ENCODE results near the gene TAS1R1.

The TAS1R1 gene

DNA sequence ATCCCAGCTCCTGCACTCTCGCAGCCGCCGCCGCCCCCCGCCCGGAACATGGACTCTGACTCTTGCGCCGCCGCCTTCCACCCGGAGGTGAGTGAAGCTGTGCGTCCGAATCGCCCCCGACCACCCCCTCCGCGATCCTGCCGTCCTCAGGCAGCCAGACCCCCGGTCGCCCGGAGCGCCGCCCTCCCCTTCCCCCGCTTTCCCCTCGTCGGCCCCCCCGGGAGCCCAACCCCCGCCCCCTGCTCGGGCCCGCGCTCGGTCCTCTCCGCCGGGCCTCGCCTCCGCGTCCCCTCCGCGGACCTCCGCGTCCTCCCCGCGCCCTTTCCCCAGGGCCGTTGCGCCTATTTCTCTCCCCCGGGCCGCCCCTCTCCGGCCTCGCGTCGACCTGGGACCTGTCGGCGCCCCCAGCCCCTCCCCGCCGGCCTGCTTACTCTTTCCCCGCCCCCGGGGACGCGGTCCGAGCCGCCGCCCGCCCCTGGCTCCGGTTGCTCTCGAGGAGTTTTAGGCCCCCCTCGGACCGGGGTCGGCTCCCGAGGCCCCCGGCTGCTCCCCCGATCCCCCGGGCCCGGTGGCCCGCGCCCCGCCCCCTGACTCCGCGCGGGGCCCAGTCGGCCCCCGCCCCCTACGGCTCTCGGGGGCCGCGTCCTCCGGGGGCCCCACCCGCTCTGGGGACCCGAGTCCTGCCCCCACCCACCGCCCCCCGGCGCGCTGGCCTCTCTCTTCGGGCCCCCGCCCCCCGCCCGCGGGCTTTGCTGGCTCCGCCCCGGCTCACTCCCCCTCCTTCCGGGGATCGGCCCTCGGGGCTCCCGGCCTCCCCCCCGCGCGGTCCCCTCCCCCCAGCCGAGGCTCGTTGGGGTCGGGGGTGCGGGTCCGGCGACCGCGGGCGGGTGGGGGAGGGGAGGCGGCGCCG, 59.2 kb downstream of the TAS1R1 start:
- DNase-seq: peak; percentile 56

DNA sequence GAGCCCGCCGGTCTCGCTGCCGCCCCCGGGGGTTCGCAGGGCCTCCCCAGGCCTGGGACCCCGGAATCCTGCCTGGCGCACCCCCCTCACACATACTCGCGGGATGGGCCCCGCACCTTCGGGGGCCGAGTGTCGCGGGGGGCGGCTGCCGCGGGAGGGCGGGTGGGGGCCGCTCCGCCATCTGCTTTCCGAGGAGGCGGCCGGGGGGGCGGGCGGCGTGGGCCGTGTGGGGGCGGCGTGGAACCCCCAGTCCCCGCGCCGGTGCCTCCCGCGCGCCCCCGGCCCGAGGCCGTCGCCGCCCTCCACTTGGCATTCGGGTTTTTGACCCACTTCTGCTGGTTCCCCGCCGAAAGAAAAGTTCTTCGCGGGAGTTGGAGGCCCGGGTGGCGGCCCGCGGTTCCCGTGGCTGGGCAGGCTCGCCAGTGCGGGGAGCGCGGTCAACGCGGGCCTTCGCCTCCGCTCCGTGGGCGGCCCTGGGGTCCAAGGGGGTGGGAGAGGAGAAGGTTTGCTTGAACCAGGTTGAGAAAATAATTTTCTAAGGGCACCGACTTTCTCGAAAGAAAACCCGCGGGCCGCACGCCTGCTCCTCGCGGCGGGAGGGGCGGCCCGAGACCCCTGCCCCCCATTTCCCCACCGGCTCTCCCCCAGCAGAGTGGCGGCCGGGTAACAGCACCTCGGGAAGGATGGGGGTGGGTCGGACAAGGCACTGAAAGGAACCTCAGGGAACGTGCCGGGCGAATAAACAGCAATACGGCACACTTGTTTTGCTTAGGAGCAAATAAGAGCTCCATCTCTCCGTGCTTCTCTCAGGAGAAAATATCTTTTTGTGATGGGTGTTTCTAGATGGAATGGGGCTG, 60.0 kb downstream of the TAS1R1 start:
- no peak for DNase-seq

DNA sequence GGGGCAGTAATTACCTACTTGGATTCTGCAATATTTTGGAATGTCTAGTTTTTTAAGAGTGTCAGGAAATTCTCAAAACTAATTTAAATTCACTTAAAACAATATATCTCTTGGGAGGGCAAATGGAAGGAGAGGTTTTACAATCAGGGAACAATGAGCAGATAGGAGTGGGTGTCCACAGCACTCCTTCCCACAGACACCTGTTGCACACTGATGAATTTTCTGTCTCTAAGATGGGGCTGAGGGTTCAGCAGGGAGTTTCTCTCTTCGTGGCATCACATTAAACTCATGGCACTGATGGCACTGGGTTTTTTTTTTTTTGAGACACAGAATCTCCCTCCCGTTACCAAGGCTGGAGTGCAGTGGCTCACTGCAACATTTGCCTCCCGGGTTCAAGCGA, 63.9 kb downstream of the TAS1R1 start:
- DNase-seq: no peak

GRCh38 chr1:6621429-6622391, 66.6 kb downstream of the TAS1R1 start:
- DNase-seq: no peak

DNA sequence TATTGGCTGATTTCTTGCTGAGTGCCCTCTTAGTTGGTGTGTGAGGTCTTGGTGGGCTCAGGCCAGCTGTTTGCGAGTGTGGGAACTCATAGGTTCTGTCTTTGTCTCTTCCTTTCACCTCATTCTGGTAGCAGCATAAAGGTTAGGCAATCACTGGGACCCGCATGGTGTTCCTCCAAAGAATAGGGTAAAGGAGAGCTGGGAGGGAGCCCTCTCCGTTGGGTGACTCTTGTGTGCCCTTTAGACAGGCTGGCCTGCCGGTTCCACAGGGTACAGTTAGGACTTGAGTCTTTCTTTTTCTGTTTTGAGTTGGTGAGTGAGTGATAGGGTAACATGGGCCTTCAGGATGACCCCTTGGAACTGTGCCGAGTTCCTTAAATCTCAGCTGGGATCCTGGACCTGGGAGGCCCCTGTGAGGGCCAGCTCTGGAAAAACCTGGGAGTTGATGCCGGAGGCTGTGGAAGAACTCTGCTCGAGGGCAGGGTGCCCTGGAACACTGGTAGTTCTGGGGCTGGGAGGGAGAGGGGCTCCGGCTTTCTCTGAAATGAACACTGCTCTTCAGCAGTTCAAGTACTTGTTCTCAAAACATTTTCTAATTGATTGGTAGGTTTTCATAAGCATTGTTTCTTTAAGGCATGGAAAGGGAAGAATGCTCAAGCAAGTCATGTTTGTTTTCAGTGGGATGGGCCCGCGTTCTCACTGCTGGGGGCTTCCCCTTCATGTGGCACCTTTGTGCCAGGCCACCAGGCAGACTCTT, 67.5 kb downstream of the TAS1R1 start:
- DNase-seq: no peak

DNA sequence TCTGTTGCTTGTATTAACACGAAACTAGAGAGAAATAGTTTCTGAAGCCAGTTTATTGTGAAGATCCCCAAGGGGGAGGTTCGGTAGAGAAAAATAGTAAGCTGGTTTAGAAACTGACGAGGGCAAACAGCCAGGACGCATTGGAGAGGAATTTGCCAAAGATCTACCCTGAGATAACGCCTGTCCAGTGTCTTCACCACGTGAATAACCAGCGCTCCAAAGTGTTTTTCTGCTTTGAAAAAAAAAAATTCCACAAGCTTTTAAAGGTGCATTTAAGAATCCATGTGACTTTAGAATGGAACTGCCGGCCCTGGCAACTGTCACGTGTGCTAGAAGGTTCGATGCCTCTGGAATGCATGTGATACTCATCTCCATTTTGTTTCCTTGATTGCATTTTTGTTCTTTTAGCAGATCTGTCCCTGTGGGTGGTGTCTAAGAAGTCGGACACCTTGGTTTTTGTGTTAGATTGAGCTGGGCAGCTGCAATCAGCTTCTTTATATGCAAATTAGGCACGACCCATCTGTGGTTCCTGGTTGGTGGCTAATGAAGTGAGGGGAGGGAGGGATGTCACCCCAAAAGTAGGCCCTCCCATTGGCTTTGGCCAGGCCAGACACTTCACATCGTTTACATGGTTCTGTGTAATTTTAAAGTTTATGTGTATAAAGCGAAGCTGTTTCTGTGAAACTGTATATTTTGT, 68.3 kb downstream of the TAS1R1 start:
- no peak for DNase-seq

DNA sequence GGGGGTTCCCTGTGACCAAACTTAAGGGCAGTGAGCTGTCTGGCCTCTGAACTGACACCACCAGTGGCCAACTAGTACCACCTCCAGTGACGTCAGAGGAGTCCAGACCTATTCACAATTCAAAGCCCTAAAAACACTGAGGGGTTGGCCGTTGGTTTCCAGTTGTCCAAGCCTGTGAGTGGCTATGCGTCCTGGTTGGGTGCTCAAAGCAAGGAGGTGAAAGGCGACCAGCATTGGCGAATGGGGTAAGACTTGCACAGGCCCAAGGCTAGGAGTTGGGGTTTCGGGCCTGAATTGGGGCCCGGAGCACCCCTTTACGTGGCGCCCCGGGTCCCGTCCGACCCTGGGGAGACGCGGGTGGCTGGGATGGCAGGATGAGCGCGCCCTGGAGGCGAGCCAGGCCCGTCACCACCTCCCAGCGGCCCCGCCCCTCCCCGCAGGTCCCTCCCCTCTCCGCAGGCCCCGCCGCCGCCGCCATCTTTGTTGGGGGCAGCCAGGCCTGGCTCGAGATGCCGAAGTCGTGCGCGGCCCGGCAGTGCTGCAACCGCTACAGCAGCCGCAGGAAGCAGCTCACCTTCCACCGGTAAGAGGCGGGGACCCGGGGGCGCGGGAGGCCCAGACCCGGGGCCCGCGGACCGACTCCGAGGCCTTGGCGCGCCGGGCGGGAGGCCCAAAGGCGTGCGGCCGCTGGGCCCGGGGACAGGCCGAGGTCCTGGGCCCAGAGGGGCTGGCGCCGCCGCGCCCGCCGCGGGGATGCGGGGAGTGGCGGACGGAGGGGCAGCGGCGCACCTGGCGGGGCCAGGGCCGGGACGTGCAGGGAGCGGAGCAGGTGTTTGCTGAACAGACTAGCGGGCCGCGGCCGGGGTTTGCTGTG, 69.8 kb downstream of the TAS1R1 start, which contains the start of gene THAP3:
Gene THAP3, plus strand, starts transcription at position 159 of the 874 bp plus-strand sequence. Its CDS starts 351 bp downstream, at position 510.
- DNase-seq: peak; percentile 88

DNA sequence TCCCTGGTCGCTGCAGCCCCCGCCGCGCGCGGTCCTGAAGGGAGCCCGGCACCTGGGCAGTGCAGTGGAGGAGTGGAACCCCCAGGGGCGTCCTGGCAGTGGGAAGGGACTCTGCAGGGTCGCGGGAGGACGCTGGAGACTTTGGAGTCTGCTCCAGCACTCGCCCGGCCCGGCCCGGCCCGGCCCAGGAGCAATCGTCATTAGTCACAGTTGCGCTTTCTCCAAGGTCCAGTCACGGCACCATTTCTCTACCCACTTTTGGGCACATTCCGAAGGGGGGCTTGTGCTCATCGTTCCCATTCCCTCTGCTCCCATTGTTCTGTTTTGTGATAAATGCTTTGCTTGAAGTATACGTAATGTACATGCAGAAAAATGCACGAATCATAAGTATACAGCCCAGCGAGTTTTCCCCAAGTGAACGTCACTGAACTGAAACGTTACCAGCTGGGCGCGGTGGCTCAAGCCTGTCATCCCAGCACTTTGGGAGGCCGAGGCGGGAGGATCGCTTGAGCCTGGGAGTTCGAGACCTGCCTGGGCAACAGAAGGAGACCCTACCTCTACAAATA, 70.6 kb downstream of the TAS1R1 start:
- DNase-seq: no peak

DNA sequence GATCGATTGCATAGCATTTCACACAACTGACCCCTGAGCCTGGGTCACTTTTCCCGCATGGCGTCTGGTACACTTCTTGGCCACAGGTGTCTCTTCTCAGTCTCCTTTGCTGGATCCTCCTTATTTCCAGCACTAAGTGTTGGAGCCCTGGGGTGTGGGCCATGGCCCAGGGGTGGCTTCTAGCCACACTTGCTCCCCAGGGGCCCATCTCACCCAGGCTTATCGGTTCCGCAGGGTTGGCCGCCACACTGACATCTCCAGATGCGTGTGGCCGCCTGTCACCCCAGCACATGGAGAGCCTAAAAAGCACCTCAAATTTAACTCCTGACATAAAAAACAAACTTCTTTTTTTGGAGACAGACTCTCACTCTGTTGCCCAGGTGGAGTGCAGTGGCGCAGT, 71.9 kb downstream of the TAS1R1 start:
- no peak for DNase-seq

GRCh38 chr1:6627841-6628545, 72.9 kb downstream of the TAS1R1 start:
- DNase-seq: no peak

- no peak for DNase-seq
These were observed 73.9 kb downstream of the TAS1R1 start for GRCh38 chr1:6628971-6629479.

Data from stimulated activated CD4-positive, alpha-beta T cell treated with anti-CD3 and anti-CD28 coated beads, Interleukin-4, amount 100 ng/mL, for 24 hours (primary cell).